ENCODE data around the gene TAX1BP1. TPM values are rescaled to one million over a fixed set of nuclear protein-coding genes. Genes with fewer than 3 reads are reported as not detected.

TAX1BP1 gene
- total and polyA plus RNA-seq, 2 of the 13 experiments (the other 11 are each of a cell fraction or from before 2014, with no cell fraction given) = 95.2 to 98.9 TPM

- TF ChIP-seq HBP1 (CRISPR knock-in tag; IDR thresholded peaks at IDR 0.05; ENCODE audit: low read depth) (no peak), ZFP62 (CRISPR knock-in tag; IDR thresholded peaks at IDR 0.05) (no peak), THRA (CRISPR knock-in tag; IDR thresholded peaks at IDR 0.05; ENCODE audit: borderline replicate concordance) (peak; percentile 97), THAP11 (CRISPR knock-in tag; IDR thresholded peaks at IDR 0.05) (peak; percentile 55; the same call in 1 of the 2 replicates), ZNF510 (CRISPR knock-in tag; IDR thresholded peaks at IDR 0.05; ENCODE audit: low read depth) (no peak), ZBTB7A (CRISPR knock-in tag; IDR thresholded peaks at IDR 0.05) (no peak), ZNF276 (CRISPR knock-in tag; IDR thresholded peaks at IDR 0.05; ENCODE audit: low read depth) (no peak), PCBP2 (optimal IDR thresholded peaks at IDR 0.05; ENCODE audit: low read depth, low read length, poor library complexity, severe bottlenecking) (no peak), ARID2 (CRISPR knock-in tag; IDR thresholded peaks at IDR 0.05; ENCODE audit: borderline replicate concordance) (no peak), TBL1XR1 (IDR thresholded peaks at IDR 0.05; ENCODE audit: borderline replicate concordance, low read length, partially characterized antibody) (no peak), AHR (CRISPR knock-in tag; IDR thresholded peaks at IDR 0.05) (no peak), AGO1 (IDR thresholded peaks at IDR 0.05; ENCODE audit: low read depth, low read length, poor library complexity, severe bottlenecking) (no peak), PHF5A (CRISPR knock-in tag; IDR thresholded peaks at IDR 0.05; ENCODE audit: low read depth, unreplicated experiment) (no peak), HMGXB3 (CRISPR knock-in tag; IDR thresholded peaks at IDR 0.05; ENCODE audit: borderline replicate concordance) (peak; percentile 71; the same call in 1 of the 2 replicates), SKIL (CRISPR knock-in tag; IDR thresholded peaks at IDR 0.05; ENCODE audit: borderline replicate concordance) (peak; percentile 74), MXD3 (CRISPR knock-in tag; IDR thresholded peaks at IDR 0.05) (no peak), ZNF124 (CRISPR knock-in tag; IDR thresholded peaks at IDR 0.05) (peak; percentile 41; the same call in 1 of the 2 replicates), ARHGAP35 (CRISPR knock-in tag; IDR thresholded peaks at IDR 0.05; ENCODE audit: borderline replicate concordance) (no peak)
Observed at GRCh38 chr7:27693794-27694193, 46.2 kb upstream of the TAX1BP1 start (continued).
